Superior temporal gyrus (tissue), 1 donor: ENCODE results near the gene CDK14.

Experiments
- DNase-seq: peaks from one replicate; pipeline ENCODE4 v3.0.0-alpha.2; 2016; ENCODE audit errors: extremely low spot score

Gene CDK14

DNA sequence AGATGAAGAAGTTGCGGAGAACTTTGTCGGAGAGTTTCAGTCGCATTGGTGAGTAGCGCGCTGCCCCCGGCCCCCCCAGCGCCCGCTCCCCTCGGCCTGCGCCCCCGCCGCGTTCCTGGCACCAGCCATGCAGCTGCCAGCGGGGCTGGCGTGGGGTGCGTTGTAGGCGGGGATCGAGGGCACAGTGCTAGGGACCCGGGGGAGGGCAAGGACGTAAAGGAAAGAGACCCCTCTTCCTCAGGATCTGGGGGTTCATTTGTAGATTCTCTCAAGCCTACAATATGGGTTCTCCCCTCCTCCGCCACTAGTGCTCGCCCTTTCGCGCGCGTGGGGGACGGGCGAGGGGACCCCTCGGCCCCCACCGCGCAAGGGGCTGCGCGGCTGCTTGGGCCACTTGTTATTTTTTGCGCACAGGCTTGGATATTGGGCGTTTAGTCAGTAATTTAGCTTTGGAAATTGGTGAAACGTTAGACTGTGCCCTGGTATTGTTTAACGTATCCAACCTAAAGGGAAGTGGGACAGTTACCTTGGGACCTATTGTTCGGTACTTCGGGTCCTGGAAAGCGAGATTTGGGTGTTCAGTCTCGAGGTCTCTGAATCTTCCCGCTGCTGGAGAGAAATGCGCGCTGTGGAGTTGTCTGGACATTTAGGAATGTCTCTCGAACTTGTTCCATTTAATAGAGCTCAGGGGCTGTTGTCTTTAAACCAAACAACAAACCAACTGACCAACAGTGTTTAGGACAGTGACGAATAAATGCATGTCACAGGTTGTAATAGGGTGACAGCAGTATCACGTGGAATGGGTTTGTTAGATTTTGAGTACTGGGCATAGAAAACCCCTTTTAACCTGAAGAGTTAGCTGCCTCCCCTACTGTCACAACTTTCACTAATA lies 796 bp downstream of the CDK14 start:
- no peak for DNase-seq

GRCh38 chr7:90597563-90598253 lies 1.6 kb downstream of the CDK14 start:
- DNase-seq: no peak

DNA sequence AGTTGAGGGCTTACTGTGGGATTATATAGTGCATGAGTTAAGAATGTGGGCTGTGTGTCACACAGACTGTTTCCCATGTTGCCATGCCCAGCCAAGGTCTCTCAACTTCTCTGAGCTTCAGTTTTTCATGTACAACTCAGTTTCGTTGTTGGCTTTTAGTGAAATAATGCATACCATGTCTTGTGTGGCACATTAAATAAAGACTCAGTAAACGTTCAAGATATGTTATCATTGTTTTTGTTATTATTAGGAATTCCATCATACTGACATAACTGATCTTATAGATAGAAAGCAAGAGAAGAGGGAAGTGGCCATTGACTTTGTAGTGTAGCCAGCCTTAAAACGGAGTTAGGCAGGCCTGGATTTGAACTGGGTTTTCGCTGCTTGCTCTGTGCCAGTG lies 2.9 kb downstream of the CDK14 start:
- DNase-seq: no peak

DNA sequence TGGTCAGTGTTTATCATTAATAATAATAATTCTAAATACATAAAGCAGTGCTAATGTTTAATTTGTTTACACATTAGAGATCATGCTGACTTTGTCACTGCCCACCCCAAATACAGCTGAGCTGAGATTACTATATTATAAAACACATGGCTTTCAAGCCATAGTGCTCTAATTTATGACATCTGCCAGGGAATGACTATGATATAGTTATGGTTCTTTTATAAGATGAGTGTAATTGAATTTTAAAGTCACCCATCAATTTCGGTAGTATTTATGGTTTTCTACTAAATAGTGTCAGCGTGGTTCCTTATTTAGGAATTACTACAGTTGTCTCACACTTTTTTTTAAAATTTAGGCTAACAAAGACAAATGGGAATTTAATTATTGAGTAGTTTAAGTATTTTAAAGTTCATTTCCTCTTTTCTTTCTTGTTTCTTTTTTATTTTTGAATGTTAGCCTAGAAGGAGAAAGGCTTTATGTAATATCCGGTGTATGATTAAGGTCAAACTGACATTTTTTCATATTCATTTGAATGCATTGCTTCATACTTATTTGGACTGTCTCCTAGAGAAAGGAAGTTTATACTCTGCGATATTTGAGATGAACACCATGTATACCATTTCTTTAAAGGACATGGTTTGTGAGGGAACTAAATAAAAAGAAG lies 3.9 kb downstream of the CDK14 start:
- no peak for DNase-seq

DNA sequence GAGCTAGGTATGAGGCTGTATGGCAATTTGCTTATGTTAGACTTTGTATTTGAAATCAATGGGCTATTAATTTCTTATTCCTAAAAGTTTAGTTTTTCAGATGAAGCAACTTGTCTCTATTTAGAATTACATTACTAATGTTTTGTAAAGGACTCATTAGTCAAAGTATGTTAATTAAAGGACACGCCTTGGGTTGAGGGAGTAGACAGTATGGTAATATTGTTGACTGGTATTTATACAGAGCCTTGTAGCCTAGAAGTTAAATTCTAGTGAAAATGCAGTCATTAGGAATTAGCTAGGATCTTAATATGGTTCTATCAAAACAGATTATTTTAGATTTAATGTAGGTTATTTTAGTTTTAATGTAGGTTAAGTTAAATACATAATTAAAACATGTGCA lies 6.2 kb downstream of the CDK14 start:
- no peak for DNase-seq

DNA sequence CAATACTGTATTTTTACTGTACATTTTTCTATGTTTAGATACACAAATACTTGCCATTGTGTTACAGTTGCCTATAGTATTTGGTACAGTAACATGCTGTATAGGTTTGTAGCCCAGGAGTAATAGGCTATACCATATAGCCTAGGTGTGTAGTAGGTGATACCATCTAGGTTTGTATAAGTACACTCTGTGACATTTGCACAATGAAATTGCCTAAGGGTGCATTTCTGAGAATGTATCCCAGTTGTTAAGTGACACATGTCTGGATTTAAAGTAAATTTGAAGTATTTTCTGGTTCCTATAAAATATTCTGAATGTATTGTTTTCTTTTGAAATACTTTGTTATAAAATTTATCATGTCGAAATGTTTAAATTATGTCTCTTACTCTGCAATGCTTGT lies 7.2 kb downstream of the CDK14 start:
- DNase-seq: no peak

DNA sequence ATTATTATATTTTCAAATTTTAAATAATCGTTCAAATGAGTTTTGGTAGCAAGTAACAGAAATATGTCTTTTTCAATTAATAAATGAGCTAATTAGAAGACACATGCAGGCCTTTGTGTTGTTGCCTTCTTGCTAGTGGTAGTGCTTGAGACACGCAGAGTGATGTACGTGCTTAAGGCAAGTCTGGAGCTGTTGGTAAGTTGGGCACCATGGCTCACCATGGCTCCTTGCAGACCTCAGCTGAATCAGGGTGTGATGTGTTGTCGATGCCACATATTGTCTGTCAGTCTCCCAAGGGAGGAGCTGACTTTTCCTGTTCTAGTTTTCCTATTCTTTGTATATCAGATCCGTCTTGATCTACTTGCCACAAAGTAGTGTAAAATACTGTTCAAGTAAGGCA lies 8.3 kb downstream of the CDK14 start:
- DNase-seq: no peak

- DNase-seq: no peak
Observed at GRCh38 chr7:90605055-90605454, 8.9 kb downstream of the CDK14 start.

- DNase-seq: no peak
Observed at GRCh38 chr7:90607196-90607595, 11.1 kb downstream of the CDK14 start.

GRCh38 chr7:90610105-90610504 lies 14.0 kb downstream of the CDK14 start:
- no peak for DNase-seq

- no peak for DNase-seq
Observed at GRCh38 chr7:90611115-90611514, 15.0 kb downstream of the CDK14 start.

- DNase-seq: no peak
Observed at GRCh38 chr7:90613088-90613498, 17.0 kb downstream of the CDK14 start.

GRCh38 chr7:90617442-90617841 lies 21.3 kb downstream of the CDK14 start:
- no peak for DNase-seq

GRCh38 chr7:90618876-90619275 lies 22.8 kb downstream of the CDK14 start:
- DNase-seq: no peak

GRCh38 chr7:90621125-90621746 lies 25.1 kb downstream of the CDK14 start:
- DNase-seq: no peak

GRCh38 chr7:90621747-90622140 lies 25.6 kb downstream of the CDK14 start:
- no peak for DNase-seq

GRCh38 chr7:90622670-90623069 lies 26.5 kb downstream of the CDK14 start:
- DNase-seq: no peak

- DNase-seq: no peak
Observed at GRCh38 chr7:90624225-90624911, 28.2 kb downstream of the CDK14 start.

GRCh38 chr7:90625051-90625450 lies 28.9 kb downstream of the CDK14 start:
- DNase-seq: no peak

- DNase-seq: no peak
Observed at GRCh38 chr7:90625562-90625961, 29.4 kb downstream of the CDK14 start.

- no peak for DNase-seq
Observed at GRCh38 chr7:90626013-90626412, 29.9 kb downstream of the CDK14 start.
